Measurements from ENCODE around the gene VRK3.
"Not testable (repeated sequence)": the region's sequence is repeated elsewhere in the genome, so short reads cannot be mapped to it uniquely, and the experiment has no call there.

VRK3 gene

DNA sequence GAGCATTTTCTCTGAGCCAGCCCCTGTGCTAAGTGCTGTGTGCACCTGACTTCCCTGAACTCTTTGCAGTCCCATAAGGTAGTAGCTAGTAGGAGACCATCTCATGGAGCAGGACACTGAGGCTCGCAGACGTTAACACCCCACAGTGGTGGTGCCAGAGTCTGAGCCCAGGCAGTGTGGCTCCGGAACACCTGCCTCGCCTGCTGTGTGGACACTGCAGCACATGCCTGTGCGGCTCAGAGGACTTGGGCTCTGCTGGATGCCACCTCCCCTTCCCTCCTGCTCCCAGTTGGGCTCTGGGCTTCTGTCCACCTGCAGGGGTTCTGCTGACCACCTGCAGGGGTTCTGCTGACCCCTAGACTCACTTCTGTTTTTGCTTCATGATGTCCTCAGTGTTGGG lies 37.2 kb downstream of the VRK3 start:
- no peak for DNase-seq (ENCODE audit: low spot score)

DNA sequence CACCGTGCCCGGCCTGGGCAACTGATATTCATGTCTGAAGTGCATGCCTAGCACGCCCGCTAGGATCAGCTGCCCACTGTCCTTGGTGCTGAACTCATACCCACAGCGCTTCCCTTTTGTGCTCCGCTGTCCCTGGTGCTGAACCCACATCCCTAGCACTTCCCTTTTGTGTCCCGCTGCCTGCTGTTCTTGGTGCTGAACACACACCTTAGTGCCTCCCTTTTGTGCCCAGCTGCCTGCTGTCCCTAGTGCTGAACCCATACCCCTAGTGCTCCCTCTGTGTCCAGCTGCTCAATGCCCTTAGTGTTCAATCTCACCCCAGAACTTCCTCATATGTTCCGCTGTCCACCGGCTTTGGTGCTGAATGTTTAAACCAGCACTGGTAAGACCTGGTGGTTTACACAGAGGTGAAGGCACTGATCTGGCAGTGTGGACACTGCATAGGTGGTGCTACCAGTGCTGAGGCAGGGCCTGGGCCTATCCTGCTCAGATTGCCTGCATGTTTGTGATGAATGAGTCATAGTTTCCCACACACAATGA lies 37.9 kb downstream of the VRK3 start:
- peak; percentile 52 for DNase-seq (ENCODE audit: low spot score)

DNA sequence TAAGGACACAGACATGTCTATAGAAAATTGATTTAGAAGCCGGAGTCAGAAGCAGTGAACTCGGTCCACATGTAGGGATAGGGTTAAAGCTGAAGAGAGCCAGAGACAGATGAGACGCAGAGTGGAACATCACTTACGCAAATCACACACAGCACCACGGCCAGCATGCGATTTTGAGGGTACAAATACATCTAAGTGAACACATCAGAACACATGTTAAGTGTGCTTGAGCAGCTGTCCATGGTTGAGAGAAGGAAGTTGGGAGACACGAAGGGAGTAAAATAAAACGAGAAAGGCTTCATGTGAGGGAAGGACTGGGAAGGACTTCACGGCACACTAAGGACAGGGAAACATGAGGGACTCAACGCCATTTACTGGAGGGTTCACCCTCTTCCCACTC lies 38.8 kb downstream of the VRK3 start:
- no peak for DNase-seq (ENCODE audit: low spot score)

DNA sequence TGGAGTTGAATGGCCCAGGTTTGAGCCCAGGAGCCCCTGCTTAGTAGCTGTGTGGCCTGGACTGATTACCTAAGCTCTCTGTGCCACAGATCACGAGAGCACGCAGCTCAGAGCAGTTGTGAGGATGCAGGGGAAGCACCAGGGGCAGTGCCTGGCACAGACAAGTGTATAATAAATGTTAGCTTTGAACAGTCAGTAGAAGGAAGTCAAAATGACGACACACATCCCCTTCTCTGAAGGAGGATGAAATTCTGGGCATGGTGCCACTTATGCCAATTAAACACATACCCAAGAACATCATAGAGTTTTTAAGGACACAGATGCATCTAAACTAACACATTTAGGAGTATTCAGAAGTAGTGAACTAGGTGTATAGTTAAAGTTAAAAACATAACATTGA lies 39.3 kb downstream of the VRK3 start:
- no peak for DNase-seq (ENCODE audit: low spot score)

DNA sequence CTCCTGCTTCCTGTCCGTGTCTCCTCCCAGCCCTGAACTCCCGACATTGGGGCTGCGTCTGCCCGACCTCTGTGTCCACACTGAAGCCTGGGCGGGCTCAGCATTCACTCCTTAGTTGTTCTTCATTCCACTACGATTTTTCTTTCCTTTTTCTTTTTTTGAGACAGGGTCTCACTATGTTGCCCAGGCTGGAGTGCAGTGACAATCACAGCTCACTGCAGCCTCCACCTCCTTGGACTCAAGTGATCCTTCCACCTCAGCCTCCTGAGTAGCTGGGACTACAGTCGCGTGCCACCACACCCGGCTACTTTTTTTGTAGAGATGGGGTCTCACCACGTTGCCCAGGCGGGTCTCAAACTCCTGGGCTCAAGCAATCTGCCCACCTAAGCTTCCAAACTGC lies 40.7 kb downstream of the VRK3 start:
- no peak for DNase-seq (ENCODE audit: low spot score)

DNA sequence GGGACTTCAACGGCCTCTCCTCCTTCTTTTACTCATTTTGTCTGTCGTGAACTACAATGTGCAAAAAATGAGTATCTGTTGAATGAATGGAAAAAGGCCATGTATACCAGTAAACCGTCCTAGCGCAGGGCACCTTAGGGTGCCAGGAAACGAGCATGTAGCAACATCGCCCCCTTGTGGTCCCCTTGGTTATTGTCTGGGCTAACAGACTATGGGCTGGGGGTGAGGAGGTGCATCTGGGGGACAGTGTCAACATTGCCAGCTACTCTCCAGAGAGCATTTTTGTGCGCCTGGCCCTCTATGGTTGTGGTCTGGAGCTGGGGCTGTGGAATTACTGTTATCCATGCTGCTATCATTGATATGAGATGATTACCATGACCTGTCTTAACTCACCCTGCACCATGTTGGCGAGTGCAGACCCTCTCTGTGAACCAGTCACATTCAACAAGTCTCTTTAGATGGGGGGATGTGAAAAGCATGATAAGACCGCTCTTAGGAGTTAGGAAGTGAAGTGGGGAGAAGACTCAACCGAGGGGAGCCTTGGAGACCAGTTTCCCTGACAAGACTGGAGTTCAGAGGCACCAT lies 41.4 kb downstream of the VRK3 start:
- peak; percentile 75 for DNase-seq (ENCODE audit: low spot score)

DNA sequence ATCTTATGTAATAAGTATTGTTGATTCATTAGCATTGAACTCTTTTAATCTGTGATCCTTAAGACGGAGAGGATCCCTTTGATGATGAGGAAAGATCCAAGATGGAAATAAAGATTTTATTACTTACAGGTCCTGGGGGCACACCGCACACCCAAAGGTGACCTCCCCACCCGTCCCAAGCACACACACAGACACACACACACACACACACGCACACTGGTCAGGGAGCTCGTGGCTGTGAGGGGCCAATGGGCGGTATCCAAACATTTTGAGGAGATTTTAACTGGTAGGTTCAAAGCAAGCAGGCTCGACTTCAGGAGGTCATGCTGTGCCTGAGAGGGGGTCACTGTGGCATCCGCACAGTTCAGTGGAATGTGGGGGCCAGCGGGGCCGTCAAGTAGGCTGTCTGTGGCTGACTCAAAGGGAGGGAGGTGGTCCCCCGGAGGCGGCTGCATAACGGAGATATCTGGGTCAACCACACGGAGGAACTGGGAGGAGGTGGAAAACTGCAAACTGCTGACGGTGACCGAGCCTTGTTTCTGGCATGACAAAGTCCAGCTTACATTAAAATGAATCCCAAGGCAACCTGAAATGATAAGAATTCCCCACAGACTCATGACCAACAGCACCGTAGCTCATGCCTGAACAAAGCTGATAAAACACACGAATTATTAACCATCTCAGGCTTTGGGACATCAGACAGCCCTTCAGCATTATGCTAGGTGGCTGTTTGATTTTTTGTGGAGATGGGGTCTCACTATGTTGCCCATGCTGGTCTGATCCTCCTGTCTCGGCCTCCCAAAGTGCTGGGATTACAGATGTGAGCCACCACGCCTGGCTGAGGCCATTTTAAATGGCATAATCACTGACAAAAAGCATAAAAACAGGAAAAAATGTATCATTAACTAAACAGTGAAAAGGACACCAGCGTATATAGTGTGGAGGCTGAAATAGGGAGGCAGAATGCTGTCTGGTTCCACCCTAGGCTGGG lies 43.3 kb downstream of the VRK3 start:
- DNase-seq (ENCODE audit: low spot score): no peak

DNA sequence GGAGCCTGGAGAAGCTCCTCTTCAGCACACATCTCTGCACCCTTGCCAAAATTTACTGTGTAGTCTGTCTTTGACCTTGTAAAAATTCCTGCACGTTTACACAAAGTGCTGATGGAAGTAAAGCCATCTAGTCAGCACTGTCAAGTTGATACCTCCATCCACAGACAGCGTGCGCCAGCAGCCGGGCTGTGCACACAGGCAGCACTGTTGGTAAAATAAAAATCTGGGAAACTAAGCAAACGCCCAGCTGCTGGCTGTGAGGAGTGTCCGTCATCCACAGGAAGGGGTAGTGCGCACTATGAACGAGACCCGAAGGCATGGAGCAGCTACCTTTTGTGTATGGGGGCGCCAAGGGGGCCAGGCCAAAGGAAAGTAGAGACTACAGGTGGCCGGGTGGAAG lies 46.8 kb downstream of the VRK3 start:
- no peak for DNase-seq (ENCODE audit: low spot score)

DNA sequence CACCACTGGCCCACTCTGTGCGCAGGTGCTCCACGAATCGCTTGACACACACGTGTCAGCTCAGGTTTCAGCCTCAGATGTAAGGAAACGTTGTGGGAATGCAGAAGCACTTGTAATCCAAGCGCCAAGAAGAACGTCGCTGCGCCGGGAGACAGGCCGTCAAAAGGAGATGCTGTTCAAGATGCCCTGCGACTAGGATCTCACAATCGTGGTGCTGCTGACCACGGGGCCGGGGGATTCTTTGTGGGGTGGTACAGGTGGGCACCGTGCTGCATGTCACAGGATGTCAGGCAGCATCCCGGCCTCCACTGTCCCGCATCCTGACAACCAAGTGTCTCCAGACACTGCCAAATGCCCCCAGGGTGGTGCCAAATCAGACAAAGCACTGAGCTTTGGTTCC lies 47.3 kb downstream of the VRK3 start:
- DNase-seq (ENCODE audit: low spot score): no peak

DNA sequence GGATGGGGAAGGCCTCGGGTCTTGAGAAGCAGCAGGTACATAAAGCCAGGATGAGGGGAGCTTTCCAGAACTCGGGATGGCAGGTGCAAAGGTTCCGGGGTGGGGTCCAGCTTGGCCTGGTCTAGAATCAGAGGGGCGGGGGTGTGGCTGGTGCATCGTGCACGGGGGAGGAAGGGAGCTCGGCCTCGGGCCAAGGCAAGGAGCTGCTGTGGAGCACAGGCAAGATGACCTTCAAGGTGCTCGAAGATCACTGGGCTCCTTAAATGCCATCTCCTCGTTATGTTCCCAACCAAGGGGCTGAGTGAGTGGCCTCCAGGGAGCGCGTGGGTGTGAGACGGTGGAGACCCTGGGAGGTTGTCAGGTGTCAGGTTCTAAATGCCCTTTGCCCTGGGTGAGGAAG lies 48.1 kb downstream of the VRK3 start:
- no peak for DNase-seq (ENCODE audit: low spot score)

DNA sequence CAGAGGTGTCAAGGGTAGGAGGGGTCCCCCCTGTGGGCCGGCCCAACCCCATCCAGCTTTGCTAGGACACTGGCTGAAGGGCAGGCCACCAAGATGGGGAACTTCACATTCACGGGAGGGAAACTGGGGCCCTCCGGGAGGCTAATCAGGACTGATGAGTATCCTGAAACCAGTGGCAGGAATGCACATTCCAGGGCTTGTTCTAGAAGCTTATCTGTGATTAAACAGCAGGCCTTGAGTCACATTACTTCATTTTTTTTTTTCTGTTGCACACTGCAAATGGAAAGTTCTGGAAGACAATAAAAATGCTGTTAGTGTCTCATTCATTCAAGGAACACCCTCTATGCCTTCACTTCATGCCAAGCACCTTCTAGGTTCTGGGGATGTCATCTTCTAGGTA lies 48.7 kb downstream of the VRK3 start:
- no peak for DNase-seq (ENCODE audit: low spot score)

DNA sequence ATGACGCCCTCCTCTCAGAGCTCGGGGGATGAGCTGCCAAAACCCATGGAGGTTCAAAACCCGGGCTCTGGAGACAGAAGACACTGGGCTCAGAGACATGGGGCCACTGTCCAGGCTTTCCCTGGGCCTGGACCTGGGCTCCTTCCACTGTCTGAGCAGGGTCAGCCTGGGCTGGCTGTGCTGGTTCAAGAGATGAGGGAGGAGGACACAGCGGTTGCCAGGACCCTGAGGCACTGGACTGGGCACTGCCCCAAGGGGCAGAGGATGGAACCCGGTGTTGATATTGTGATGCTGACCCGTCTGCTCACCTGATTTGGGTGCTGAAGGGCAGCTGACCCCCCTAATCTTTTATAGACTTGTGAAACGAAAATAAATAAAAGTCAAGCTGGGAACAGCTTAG lies 50.1 kb downstream of the VRK3 start:
- DNase-seq (ENCODE audit: low spot score): no peak

DNA sequence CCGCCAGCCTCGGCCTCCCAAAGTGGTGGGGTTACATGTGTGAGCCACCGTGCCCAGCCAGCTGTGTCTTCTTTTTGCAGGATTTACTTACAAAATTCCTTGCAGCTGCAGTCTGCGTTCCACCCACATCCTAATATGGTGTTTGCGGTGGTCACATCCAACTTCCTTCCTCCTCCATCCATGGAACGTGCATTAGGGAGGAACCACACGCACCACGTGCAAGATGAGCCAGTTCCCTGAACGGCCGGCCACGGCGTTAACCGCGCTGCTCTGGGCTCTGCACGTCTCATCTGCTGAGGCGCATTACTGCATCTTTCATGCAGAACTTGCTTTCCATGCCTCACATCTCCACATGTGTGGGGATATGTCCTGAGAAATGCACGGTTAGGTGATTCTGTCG lies 51.2 kb downstream of the VRK3 start:
- DNase-seq (ENCODE audit: low spot score): no peak

DNA sequence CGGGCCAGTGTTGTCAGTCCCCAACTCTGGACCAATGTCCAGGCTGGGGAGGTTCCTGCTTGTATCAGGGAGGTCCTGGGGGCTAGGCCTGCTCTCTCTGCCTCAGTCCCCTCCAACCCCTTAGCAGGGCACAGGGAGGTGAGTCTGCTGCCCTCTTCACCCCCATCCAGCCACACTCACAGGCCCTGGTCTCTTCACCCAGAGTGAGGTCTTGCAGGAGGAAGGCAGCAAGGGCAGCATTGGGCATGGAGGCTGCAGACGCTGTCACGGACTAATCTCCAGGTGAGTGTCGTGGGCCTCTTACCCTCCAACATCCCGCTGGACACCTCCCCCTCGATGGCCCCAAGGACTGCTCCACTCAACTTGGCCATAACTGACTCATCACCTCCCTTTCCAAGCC lies 52.3 kb downstream of the VRK3 start:
- no peak for DNase-seq (ENCODE audit: low spot score)

DNA sequence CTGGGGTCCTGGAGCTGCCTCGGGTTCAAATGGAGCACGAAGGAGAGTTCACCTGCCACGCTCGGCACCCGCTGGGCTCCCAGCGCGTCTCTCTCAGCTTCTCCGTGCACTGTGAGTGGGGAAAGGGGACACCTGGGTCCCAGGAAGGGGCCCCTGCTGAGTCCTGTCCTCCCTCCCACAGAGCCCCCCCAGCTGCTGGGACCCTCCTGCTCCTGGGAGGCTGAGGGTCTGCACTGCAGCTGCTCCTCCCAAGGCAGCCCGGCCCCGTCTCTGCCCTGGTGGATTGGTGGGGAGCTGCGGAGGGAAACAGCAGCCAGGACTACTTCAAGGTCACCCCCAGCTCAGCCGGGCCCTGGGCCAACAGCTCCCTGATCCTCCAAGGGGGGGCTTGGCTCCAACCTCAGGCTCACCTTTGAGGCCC lies 53.2 kb downstream of the VRK3 start:
- no peak for DNase-seq (ENCODE audit: low spot score)

DNA sequence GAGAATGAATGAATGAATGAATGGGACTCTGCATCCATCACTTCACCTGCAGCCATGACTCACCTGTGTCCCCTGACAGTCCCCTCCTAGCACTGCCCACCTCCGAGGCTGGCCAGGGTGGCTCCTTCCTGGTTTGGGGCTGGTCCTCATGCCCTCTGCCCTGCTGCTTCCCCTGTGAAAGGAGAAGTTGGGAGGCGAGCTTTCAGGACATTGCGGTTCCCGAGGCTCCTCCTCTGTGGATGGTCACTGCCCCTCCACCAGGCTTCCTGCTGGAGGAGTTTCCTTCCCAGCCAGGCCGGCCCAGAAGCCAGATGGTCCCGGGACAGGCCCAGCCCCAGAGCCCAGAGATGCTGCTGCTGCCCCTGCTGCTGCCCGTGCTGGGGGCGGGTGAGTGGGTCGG lies 55.8 kb downstream of the VRK3 start:
- DNase-seq (ENCODE audit: low spot score): not testable (repeated sequence)

DNA sequence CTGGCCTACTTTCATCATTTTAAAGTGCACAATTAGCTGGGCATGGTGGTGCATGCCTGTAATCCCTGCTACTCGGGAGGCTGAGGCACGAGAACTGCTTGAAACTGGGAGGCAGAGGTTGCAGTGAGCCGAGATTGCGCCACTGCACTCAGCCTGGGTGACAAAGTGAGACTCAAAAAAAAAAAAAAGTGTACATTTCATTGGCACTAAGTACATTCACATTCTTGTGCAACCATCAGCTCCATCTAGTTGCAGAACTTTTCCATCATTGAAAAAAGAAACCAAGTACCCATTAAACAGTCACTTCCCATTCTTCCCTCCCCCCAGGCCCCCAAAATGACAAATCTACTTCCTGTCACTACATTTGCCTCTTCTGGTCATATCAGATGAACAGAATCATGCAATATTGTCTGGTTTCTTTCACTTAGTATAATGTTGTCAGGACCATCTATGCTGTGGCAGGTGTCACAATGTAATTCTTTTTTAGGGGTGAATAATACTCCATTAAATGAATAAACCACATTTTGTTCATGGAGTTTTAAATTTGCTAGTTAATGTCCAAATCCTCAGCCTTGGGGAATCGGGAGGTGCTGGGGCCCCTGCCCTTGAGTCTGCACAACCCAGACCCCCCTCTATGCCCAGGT lies 56.8 kb downstream of the VRK3 start:
- no peak for DNase-seq (ENCODE audit: low spot score)

DNA sequence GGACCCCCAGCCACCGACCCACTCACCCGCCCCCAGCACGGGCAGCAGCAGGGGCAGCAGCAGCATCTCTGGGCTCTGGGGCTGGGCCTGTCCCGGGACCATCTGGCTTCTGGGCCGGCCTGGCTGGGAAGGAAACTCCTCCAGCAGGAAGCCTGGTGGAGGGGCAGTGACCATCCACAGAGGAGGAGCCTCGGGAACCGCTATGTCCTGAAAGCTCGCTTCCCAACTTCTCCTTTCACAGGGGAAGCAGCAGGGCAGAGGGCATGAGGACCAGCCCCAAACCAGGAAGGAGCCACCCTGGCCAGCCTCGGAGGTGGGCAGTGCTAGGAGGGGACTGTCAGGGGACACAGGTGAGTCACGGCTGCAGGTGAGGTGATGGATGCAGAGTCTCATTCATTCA lies 64.2 kb downstream of the VRK3 start, which contains the start of gene SIGLEC11:
Gene SIGLEC11, minus strand, starts transcription at position 193 of the 400 bp plus-strand sequence. Its CDS starts 91 bp downstream, at position 102.
- DNase-seq (ENCODE audit: low spot score): not testable (repeated sequence)

DNA sequence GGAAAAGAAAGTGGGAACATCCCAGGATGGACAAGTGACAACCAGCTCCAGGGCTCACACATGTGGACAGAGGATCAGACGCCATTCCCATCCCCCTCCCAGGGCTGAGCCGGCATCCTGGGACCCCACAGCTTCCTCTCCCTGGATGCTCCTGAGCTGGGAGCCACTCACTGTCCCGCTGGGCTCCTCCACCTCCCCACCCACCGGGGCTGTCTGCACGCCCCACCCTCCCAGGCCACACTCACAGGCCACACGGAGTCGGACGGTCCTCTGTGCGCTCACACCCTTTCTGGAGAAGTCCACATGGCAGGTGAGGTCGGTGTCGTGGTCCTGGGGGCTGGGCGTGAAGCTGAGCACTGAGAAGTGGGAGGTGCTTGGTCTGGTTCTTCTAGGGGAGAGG lies 65.3 kb downstream of the VRK3 start:
- not testable (repeated sequence) for DNase-seq (ENCODE audit: low spot score)

DNA sequence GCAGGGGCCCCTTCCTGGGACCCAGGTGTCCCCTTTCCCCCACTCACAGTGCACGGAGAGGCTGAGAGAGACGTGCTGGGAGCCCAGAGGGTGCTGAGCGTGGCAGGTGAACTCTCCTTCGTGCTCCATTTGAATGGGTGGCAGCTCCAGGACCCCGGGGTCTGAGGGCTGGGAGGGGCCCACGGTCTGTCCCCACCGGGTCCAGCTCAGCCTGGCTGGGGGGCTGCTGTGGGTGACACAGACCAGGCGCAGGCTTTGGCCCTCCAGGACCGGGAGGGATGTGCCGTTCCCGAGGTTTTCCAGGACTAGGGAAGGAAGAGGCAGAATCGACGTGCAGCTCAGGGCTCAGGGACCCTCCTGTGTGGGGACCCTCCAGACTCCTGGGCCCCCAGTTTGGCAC lies 66.6 kb downstream of the VRK3 start:
- not testable (repeated sequence) for DNase-seq (ENCODE audit: low spot score)

DNA sequence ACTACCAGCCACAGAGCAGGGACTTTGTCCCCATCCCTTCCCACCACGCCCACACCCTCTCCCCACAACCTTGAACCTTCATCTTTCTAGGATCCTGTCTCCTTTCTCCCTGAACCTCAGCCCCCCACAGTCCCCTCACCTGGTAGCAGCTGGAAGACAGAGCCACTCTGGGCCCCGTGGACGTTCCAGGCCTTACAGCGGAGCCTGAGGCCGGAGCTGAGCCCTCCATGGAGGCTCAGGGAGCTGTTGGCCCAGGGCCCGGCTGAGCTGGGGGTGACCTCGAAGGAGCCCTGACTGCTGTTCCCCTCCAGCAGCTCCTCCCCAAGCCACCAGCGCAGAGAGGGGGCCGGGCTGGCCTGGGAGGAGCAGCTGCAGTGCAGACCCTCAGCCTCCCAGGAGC lies 67.0 kb downstream of the VRK3 start:
- not testable (repeated sequence) for DNase-seq (ENCODE audit: low spot score)

DNA sequence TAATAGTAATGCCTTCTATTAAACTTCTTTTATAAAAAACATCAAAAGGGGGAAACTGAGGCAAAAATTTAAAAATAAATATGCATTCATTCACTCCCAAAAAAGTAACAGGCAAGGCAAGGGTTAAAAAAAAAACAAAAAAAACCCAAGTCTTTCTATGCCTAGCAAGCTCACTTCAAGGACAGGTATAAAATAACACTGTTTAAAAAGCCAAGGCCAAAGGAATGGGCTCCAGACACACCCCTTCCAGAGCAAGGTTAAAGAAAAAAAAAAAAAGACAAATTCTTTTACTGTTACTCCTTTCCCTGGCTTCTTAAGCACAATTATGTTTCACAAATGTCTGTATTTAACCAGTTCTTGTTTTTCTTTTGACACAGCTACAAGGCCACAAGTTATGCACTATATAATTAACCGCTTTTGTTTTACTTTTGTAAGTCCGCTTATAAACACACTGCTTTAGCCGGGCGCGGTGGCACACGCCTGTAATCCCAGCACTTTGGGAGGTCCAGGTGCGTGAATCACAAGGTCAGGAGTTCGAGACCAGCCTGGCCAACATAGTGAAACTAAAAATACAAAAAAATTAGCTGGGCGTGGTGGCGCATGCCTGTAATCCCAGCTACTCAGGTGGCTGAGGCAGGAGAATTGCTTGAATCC lies 67.8 kb downstream of the VRK3 start:
- no peak for DNase-seq (ENCODE audit: low spot score)
